ENCODE results near the gene EMX1.

The EMX1 gene

DNA sequence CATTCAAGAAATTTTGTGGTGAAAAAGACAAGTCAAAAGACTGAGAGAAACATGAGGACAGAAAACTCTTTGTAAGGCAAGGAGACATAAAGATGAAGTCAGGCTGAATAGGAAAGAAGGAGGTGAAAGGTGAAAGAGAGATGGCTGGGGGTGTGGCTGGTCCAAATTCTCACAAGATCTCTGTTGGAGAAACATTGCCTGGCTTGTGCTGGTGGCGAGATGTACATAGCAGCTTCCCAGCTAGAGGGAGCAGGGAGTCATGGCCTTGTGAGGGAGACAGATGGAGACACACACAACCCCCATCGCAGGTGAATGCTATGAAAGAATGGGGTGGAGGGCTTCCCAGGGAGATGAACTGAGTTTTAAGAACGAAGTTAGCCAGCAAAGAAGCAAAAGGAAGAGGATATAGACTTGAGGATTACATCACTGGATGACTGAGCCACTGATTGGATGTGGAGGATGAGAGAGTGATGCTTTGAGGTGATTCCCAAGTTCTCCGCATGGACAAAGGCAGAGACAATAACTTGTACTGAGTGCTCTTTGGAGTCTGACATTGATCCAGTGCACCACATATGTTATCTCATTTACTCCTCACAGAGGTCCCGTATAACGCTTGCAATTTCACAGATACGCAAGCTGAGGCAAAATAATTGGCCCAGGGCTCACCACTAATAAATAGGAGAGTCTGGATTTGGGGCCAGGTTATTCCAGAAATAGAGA, 3.7 kb upstream of the EMX1 start:
- Histone ChIP-seq H3K27ac (replicated peaks) (no peak overlapping the region), H3K27me3 (ENCODE audit: insufficient read depth, poor library complexity, severe bottlenecking) (peaks cover 69% of the 10 kb centered on the region), H3K4me3 (replicated peaks; ENCODE audit: insufficient read depth, low read length) (no peak overlapping the region)
- DNase-seq (ENCODE audit: low read depth in 1 of 2, low spot score in 1 of 2) = no peak
- TF ChIP-seq POLR2AphosphoS5 (IDR thresholded peaks at IDR 0.05; ENCODE audit: low read depth) = no peak
- no peak for TF ChIP-seq GABPA (IDR thresholded peaks at IDR 0.05; ENCODE audit: low read depth)
- no peak for TF ChIP-seq SPI1 (IDR thresholded peaks at IDR 0.05; ENCODE audit: borderline replicate concordance, low read depth)
- TF ChIP-seq, protein P1, sequence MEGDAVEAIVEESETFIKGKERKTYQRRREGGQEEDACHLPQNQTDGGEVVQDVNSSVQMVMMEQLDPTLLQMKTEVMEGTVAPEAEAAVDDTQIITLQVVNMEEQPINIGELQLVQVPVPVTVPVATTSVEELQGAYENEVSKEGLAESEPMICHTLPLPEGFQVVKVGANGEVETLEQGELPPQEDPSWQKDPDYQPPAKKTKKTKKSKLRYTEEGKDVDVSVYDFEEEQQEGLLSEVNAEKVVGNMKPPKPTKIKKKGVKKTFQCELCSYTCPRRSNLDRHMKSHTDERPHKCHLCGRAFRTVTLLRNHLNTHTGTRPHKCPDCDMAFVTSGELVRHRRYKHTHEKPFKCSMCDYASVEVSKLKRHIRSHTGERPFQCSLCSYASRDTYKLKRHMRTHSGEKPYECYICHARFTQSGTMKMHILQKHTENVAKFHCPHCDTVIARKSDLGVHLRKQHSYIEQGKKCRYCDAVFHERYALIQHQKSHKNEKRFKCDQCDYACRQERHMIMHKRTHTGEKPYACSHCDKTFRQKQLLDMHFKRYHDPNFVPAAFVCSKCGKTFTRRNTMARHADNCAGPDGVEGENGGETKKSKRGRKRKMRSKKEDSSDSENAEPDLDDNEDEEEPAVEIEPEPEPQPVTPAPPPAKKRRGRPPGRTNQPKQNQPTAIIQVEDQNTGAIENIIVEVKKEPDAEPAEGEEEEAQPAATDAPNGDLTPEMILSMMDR (IDR thresholded peaks at IDR 0.05; ENCODE audit: insufficient read depth, low read length) = no peak
- TF ChIP-seq, protein P2, sequence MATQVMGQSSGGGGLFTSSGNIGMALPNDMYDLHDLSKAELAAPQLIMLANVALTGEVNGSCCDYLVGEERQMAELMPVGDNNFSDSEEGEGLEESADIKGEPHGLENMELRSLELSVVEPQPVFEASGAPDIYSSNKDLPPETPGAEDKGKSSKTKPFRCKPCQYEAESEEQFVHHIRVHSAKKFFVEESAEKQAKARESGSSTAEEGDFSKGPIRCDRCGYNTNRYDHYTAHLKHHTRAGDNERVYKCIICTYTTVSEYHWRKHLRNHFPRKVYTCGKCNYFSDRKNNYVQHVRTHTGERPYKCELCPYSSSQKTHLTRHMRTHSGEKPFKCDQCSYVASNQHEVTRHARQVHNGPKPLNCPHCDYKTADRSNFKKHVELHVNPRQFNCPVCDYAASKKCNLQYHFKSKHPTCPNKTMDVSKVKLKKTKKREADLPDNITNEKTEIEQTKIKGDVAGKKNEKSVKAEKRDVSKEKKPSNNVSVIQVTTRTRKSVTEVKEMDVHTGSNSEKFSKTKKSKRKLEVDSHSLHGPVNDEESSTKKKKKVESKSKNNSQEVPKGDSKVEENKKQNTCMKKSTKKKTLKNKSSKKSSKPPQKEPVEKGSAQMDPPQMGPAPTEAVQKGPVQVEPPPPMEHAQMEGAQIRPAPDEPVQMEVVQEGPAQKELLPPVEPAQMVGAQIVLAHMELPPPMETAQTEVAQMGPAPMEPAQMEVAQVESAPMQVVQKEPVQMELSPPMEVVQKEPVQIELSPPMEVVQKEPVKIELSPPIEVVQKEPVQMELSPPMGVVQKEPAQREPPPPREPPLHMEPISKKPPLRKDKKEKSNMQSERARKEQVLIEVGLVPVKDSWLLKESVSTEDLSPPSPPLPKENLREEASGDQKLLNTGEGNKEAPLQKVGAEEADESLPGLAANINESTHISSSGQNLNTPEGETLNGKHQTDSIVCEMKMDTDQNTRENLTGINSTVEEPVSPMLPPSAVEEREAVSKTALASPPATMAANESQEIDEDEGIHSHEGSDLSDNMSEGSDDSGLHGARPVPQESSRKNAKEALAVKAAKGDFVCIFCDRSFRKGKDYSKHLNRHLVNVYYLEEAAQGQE (IDR thresholded peaks at IDR 0.05; ENCODE audit: insufficient replicate concordance, low read depth) = no peak

DNA sequence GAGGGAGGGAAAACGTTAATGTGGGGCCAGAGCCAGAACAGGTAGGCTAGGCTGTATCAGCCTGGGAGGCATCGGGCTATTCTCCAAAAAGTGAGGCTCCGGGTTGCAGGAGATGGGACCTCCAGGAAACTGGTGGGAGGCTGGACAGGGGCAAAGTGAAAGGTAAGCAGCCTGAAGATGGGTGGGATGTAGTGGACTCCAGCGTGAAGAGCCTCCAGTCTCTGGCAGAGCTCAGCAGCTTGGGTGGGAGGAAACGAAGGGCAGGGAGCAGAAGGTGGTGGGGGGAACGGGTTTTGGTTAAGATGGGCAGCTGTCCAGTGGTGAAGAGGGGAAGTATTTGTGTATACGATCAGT, 3.1 kb upstream of the EMX1 start:
- Histone ChIP-seq H3K27me3 (ENCODE audit: insufficient read depth, poor library complexity, severe bottlenecking) (peaks cover 70% of the 10 kb centered on the region), H3K4me3 (replicated peaks; ENCODE audit: insufficient read depth, low read length) (no peak overlapping the region), H3K27ac (replicated peaks) (no peak overlapping the region)
- no peak for DNase-seq (ENCODE audit: low read depth in 1 of 2, low spot score in 1 of 2)
- TF ChIP-seq, protein P2 (IDR thresholded peaks at IDR 0.05; ENCODE audit: insufficient replicate concordance, low read depth) = no peak
- no peak for TF ChIP-seq SPI1 (IDR thresholded peaks at IDR 0.05; ENCODE audit: borderline replicate concordance, low read depth)
- TF ChIP-seq, protein P1 (IDR thresholded peaks at IDR 0.05; ENCODE audit: insufficient read depth, low read length) = no peak

DNA sequence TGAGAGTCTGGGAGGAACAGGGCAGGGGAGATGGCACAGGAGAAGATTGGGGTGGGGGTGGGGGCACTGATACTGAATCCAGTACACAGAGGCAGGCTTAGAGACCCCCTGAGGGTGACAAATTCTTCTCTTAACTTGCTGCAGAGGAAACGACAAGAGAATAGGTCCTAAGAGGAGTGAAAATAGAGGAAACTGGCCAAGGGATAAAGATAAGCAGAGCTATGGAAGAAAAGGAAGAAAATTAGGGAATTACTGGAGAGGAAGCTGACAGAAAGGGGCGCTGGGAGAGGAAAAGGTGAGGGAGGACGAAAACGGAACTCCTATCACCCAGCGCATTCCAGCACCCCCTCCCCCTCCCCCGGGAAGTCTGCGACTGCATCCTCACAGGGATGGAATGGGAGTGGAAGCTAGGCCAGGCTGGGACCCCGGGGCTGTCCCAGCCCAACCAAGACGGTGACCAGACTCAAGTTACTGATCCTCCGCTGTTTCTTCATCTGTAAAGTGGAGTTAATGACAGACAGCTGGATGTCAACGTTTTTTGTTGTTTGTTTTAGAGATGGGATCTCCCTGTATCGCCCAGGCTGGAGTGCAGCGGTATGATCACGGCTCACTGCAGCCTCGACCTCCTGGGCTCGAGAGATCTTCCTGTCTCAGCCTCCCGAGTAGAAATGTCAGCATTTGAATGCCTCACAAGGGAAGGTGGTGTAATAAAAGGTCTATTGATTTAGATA, 2.6 kb upstream of the EMX1 start:
- no peak for DNase-seq (ENCODE audit: low read depth in 1 of 2, low spot score in 1 of 2)
- no peak for TF ChIP-seq GABPA (IDR thresholded peaks at IDR 0.05; ENCODE audit: low read depth)
- no peak for TF ChIP-seq SPI1 (IDR thresholded peaks at IDR 0.05; ENCODE audit: borderline replicate concordance, low read depth)
- TF ChIP-seq, protein P1 (IDR thresholded peaks at IDR 0.05; ENCODE audit: insufficient read depth, low read length) = no peak
- TF ChIP-seq, protein P2 (IDR thresholded peaks at IDR 0.05; ENCODE audit: insufficient replicate concordance, low read depth) = no peak
- Histone ChIP-seq H3K4me3 (replicated peaks; ENCODE audit: insufficient read depth, low read length) (no peak overlapping the region), H3K27ac (replicated peaks) (no peak overlapping the region), H3K27me3 (ENCODE audit: insufficient read depth, poor library complexity, severe bottlenecking) (peaks cover 70% of the 10 kb centered on the region)
